Measurements from ENCODE around the gene MCFD2.
A peak's percentile ranks its signal among the peaks of the same experiment; 100 is the strongest.

Gene MCFD2

DNA sequence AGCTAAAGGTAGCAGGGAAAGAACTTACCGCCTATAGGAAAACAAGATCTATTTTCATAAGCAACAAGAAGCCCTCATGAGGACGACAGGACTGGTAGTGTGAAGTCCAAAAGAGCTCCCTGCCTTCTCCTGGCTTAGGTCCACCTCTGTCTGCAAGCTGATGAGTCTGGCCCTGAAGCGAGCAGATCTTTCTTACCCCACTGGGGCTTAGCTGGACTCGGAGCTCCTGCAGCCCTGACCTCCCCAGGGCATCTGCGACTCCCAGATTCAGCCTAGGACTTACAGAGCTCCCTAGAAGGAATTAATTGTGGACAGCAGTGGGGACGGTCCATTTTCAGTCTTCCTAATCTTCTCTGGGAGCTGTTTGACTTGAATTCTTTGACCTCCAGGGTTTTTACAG, 53.7 kb downstream of the MCFD2 start:
- no peak overlapping the region for H4K91ac ChIP-seq (ENCODE audit: low read depth, low read length, poor library complexity)
- peaks cover 0 to 5% of the 10 kb centered on the region in 2 donors for H3K9me3 ChIP-seq (replicated peaks in 1 of 2; ENCODE audit: control insufficient read depth in 2 of 2, insufficient read depth in 1 of 2, low read depth in 1 of 2, low read length in 2 of 2)
- no CpG with 5 or more reads among the region's 6 CpGs for WGBS, 2 donors (ENCODE audit: extremely low coverage in 2 of 2, insufficient read length in 2 of 2, insufficient replicate concordance in 1 of 2)
- H3K27me3 ChIP-seq (ENCODE audit: control insufficient read depth in 3 of 3, insufficient read depth in 3 of 3, low read depth in 1 of 3, low read length in 3 of 3), result peaks cover 0 to 22% (median 0%) of the 10 kb centered on the region in 3 experiments
- no peak overlapping the region for H3K4me3 ChIP-seq (ENCODE audit: low read length in 2 of 2)
- no peak overlapping the region for H4K8ac ChIP-seq (ENCODE audit: low read depth, low read length)
- H3K23ac ChIP-seq (ENCODE audit: low read depth, low read length, poor library complexity), result no peak overlapping the region
- no peak overlapping the region for H2BK15ac ChIP-seq (ENCODE audit: low read length)
- no peak overlapping the region for H2BK5ac ChIP-seq (ENCODE audit: low read length)
- no peak overlapping the region for H2AFZ ChIP-seq (ENCODE audit: low read length)
- H3K79me1 ChIP-seq (ENCODE audit: low read depth, low read length), result no peaks in the 10 kb centered on the region
- H3K4ac ChIP-seq (ENCODE audit: low read length), result no peak overlapping the region
- no peak overlapping the region for H3K4me2 ChIP-seq (ENCODE audit: insufficient read depth, low read length, poor library complexity, severe bottlenecking)
- DNase-seq (ENCODE audit: low spot score), result no peak
- no peak overlapping the region for H2BK12ac ChIP-seq (ENCODE audit: low read length)
- peaks cover 0 to 2% of the 10 kb centered on the region in 2 donors for H3K4me1 ChIP-seq (ENCODE audit: control insufficient read depth in 2 of 2, insufficient read depth in 1 of 2, low read depth in 1 of 2, low read length in 2 of 2)
- H3K27ac ChIP-seq (replicated peaks; ENCODE audit: low read length), result no peak overlapping the region
- H2BK120ac ChIP-seq (ENCODE audit: low read depth, low read length), result no peak overlapping the region
- H3K9ac ChIP-seq (ENCODE audit: low read depth, low read length, poor library complexity), result no peak overlapping the region
- H3K36me3 ChIP-seq (replicated peaks in 1 of 2; ENCODE audit: control insufficient read depth in 2 of 2, insufficient read depth in 2 of 2, low read length in 2 of 2), result no peaks in the 10 kb centered on the region
- no peak overlapping the region for H3K14ac ChIP-seq (ENCODE audit: low read length)
- peak overlapping the region; percentile 39 for H3K18ac ChIP-seq (ENCODE audit: low read length)
- H2AK5ac ChIP-seq (ENCODE audit: low read depth, low read length), result no peak overlapping the region

DNA sequence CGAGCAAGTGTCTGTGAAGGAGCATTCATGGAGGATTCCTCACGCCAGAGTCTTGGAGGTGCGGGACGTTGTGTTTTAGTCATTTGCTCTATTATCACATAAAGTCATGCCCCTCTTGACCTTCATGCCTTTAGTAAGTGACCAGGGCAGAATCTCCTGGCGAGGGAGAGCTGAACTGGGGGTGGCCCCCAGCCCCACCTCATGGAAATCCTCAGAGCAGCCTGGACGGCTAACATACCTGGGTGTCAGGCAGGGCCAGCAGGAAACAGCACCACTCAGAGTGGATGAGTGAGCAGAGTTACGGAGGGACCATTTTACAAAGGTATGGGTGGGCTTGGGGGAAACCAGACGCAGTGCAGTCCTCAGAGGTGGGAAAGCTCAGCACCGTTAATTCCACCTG, 56.1 kb downstream of the MCFD2 start:
- H2AK5ac ChIP-seq (ENCODE audit: low read depth, low read length), result no peak overlapping the region
- H3K4me3 ChIP-seq (ENCODE audit: low read length in 2 of 2), result no peak overlapping the region
- H3K36me3 ChIP-seq (replicated peaks in 1 of 2; ENCODE audit: control insufficient read depth in 2 of 2, insufficient read depth in 2 of 2, low read length in 2 of 2), result no peaks in the 10 kb centered on the region
- H3K9ac ChIP-seq (ENCODE audit: low read depth, low read length, poor library complexity), result no peak overlapping the region
- no peak overlapping the region for H2BK12ac ChIP-seq (ENCODE audit: low read length)
- H2BK15ac ChIP-seq (ENCODE audit: low read length), result no peak overlapping the region
- peaks cover 0 to 22% (median 0%) of the 10 kb centered on the region in 3 experiments for H3K27me3 ChIP-seq (ENCODE audit: control insufficient read depth in 3 of 3, insufficient read depth in 3 of 3, low read depth in 1 of 3, low read length in 3 of 3)
- H3K4me2 ChIP-seq (ENCODE audit: insufficient read depth, low read length, poor library complexity, severe bottlenecking), result no peak overlapping the region
- H4K8ac ChIP-seq (ENCODE audit: low read depth, low read length), result no peak overlapping the region
- H2AFZ ChIP-seq (ENCODE audit: low read length), result no peak overlapping the region
- no peak overlapping the region for H2BK120ac ChIP-seq (ENCODE audit: low read depth, low read length)
- no peak overlapping the region for H3K14ac ChIP-seq (ENCODE audit: low read length)
- H3K4me1 ChIP-seq (ENCODE audit: control insufficient read depth in 2 of 2, insufficient read depth in 1 of 2, low read depth in 1 of 2, low read length in 2 of 2), result peaks cover 0 to 2% of the 10 kb centered on the region in 2 donors
- no CpG with 5 or more reads among the region's 9 CpGs for WGBS, 2 donors (ENCODE audit: extremely low coverage in 2 of 2, insufficient read length in 2 of 2, insufficient replicate concordance in 1 of 2)
- H3K79me1 ChIP-seq (ENCODE audit: low read depth, low read length), result no peaks in the 10 kb centered on the region
- peaks cover 0 to 1% of the 10 kb centered on the region in 2 donors for H3K9me3 ChIP-seq (replicated peaks in 1 of 2; ENCODE audit: control insufficient read depth in 2 of 2, insufficient read depth in 1 of 2, low read depth in 1 of 2, low read length in 2 of 2)
- no peak overlapping the region for H3K4ac ChIP-seq (ENCODE audit: low read length)
- no peak for DNase-seq (ENCODE audit: low spot score)
- no peak overlapping the region for H3K18ac ChIP-seq (ENCODE audit: low read length)
- H2BK5ac ChIP-seq (ENCODE audit: low read length), result no peak overlapping the region
- no peak overlapping the region for H3K23ac ChIP-seq (ENCODE audit: low read depth, low read length, poor library complexity)
- no peak overlapping the region for H3K27ac ChIP-seq (replicated peaks; ENCODE audit: low read length)
- no peak overlapping the region for H4K91ac ChIP-seq (ENCODE audit: low read depth, low read length, poor library complexity)

DNA sequence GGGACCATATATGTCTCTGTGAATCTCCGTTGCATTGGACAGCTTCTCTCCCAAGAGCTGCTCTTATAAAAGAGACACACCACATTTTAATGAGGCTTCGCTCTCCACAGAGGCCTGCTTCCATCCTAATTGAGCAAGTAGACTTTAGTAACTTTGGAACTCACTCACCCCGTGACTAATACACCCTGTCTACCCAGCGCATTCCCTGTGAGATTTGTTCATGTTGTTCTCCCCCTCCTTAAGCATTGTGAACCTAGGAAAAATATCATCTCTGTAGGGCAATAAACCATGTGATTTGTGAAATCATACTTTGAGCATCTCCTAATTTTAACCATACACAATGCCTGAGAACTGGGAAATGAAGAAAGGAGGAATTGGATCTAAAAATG, 56.9 kb downstream of the MCFD2 start:
- H3K4me3 ChIP-seq (ENCODE audit: low read length in 2 of 2), result no peak overlapping the region
- H4K91ac ChIP-seq (ENCODE audit: low read depth, low read length, poor library complexity), result no peak overlapping the region
- DNase-seq (ENCODE audit: low spot score), result no peak
- H3K36me3 ChIP-seq (replicated peaks in 1 of 2; ENCODE audit: control insufficient read depth in 2 of 2, insufficient read depth in 2 of 2, low read length in 2 of 2), result no peaks in the 10 kb centered on the region
- WGBS, 2 donors (ENCODE audit: extremely low coverage in 2 of 2, insufficient read length in 2 of 2, insufficient replicate concordance in 1 of 2), result no CpG with 5 or more reads among the region's 4 CpGs
- no peak overlapping the region for H3K9ac ChIP-seq (ENCODE audit: low read depth, low read length, poor library complexity)
- H2AK5ac ChIP-seq (ENCODE audit: low read depth, low read length), result no peak overlapping the region
- no peak overlapping the region for H4K8ac ChIP-seq (ENCODE audit: low read depth, low read length)
- no peak overlapping the region for H3K4ac ChIP-seq (ENCODE audit: low read length)
- no peaks in the 10 kb centered on the region for H3K4me1 ChIP-seq (ENCODE audit: control insufficient read depth in 2 of 2, insufficient read depth in 1 of 2, low read depth in 1 of 2, low read length in 2 of 2)
- H3K9me3 ChIP-seq (replicated peaks in 1 of 2; ENCODE audit: control insufficient read depth in 2 of 2, insufficient read depth in 1 of 2, low read depth in 1 of 2, low read length in 2 of 2), result no peaks in the 10 kb centered on the region
- H2BK120ac ChIP-seq (ENCODE audit: low read depth, low read length), result no peak overlapping the region
- H2BK12ac ChIP-seq (ENCODE audit: low read length), result no peak overlapping the region
- H3K18ac ChIP-seq (ENCODE audit: low read length), result no peak overlapping the region
- H3K27me3 ChIP-seq (ENCODE audit: control insufficient read depth in 3 of 3, insufficient read depth in 3 of 3, low read depth in 1 of 3, low read length in 3 of 3), result peaks cover 0 to 25% (median 0%) of the 10 kb centered on the region in 3 experiments
- H3K4me2 ChIP-seq (ENCODE audit: insufficient read depth, low read length, poor library complexity, severe bottlenecking), result no peak overlapping the region
- no peak overlapping the region for H3K23ac ChIP-seq (ENCODE audit: low read depth, low read length, poor library complexity)
- no peak overlapping the region for H2BK5ac ChIP-seq (ENCODE audit: low read length)
- no peak overlapping the region for H2BK15ac ChIP-seq (ENCODE audit: low read length)
- no peaks in the 10 kb centered on the region for H3K79me1 ChIP-seq (ENCODE audit: low read depth, low read length)
- H3K14ac ChIP-seq (ENCODE audit: low read length), result no peak overlapping the region
- H3K27ac ChIP-seq (replicated peaks; ENCODE audit: low read length), result no peak overlapping the region
- no peak overlapping the region for H2AFZ ChIP-seq (ENCODE audit: low read length)

DNA sequence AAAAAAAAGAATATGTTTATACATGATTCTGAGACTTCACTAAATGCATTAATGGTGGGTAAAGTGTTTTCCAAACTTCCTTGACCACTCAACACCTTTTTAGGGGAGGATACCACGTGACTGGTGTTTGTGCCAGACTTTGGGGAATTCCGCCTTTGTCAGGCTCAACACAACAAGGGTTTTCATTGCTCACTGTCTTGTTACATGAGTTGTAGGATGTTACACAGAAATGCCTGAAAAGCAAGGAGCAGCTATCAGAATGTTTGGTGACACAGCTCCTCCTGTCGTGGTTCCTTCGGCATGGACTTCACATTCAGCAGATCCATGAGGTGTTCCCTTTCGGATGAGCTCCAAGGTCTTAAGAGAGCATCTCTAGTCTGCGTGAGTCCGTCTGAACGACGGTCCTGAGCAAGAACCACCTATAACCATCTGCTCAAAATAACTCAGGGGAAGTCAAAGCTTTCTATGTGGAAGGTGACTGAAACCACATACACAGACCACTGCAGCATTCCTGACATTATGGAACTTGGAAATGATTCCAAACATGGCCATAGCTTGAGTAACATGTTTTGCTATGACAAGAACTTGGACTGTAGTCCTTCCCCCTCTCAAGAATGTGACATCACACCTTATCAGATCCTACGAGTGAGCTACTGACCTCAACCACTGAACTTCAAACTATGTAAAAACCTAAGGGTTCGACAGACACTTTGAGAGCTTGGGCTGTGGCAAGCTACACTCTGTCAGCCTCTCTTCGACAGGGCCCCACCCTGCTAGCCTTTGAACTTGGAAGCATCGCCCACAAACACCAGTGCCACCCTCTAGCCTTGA, 57.5 kb downstream of the MCFD2 start:
- WGBS, 2 donors (ENCODE audit: extremely low coverage in 2 of 2, insufficient read length in 2 of 2, insufficient replicate concordance in 1 of 2), result no CpG with 5 or more reads among the region's 13 CpGs
- Histone ChIP-seq H2BK15ac (ENCODE audit: low read length) (no peak overlapping the region), H3K36me3 (replicated peaks in 1 of 2; ENCODE audit: control insufficient read depth in 2 of 2, insufficient read depth in 2 of 2, low read length in 2 of 2) (no peaks in the 10 kb centered on the region)

More for the DNA sequence above, 57.5 kb downstream of the MCFD2 start:
- H3K4me1 ChIP-seq (ENCODE audit: control insufficient read depth in 2 of 2, insufficient read depth in 1 of 2, low read depth in 1 of 2, low read length in 2 of 2), result no peaks in the 10 kb centered on the region
- no peak overlapping the region for H2BK5ac ChIP-seq (ENCODE audit: low read length)
- H3K4ac ChIP-seq (ENCODE audit: low read length), result no peak overlapping the region
- no peak overlapping the region for H3K4me2 ChIP-seq (ENCODE audit: insufficient read depth, low read length, poor library complexity, severe bottlenecking)
- H4K91ac ChIP-seq (ENCODE audit: low read depth, low read length, poor library complexity), result no peak overlapping the region
- H3K27me3 ChIP-seq (ENCODE audit: control insufficient read depth in 3 of 3, insufficient read depth in 3 of 3, low read depth in 1 of 3, low read length in 3 of 3), result peaks cover 0 to 23% (median 0%) of the 10 kb centered on the region in 3 experiments
- H3K79me1 ChIP-seq (ENCODE audit: low read depth, low read length), result no peaks in the 10 kb centered on the region
- H2BK12ac ChIP-seq (ENCODE audit: low read length), result no peak overlapping the region
- no peaks in the 10 kb centered on the region for H3K9me3 ChIP-seq (replicated peaks in 1 of 2; ENCODE audit: control insufficient read depth in 2 of 2, insufficient read depth in 1 of 2, low read depth in 1 of 2, low read length in 2 of 2)
- no peak overlapping the region for H3K14ac ChIP-seq (ENCODE audit: low read length)
- no peak overlapping the region for H3K27ac ChIP-seq (replicated peaks; ENCODE audit: low read length)
- H2AFZ ChIP-seq (ENCODE audit: low read length), result no peak overlapping the region
- H4K8ac ChIP-seq (ENCODE audit: low read depth, low read length), result no peak overlapping the region
- no peak for DNase-seq (ENCODE audit: low spot score)
- no peak overlapping the region for H3K9ac ChIP-seq (ENCODE audit: low read depth, low read length, poor library complexity)
- no peak overlapping the region for H2BK120ac ChIP-seq (ENCODE audit: low read depth, low read length)
- no peak overlapping the region for H2AK5ac ChIP-seq (ENCODE audit: low read depth, low read length)
- H3K18ac ChIP-seq (ENCODE audit: low read length), result no peak overlapping the region
- no peak overlapping the region for H3K4me3 ChIP-seq (ENCODE audit: low read length in 2 of 2)
- H3K23ac ChIP-seq (ENCODE audit: low read depth, low read length, poor library complexity), result no peak overlapping the region

Measured in neuronal stem cell (in vitro differentiated cells).